ENCODE measurements around the gene TCF3.
"Not testable (repeated sequence)": the region's sequence is repeated elsewhere in the genome, so short reads cannot be mapped to it uniquely, and the experiment has no call there.

The TCF3 gene

GRCh38 chr19:1646659-1647453 is 5.6 kb downstream of the TCF3 start:
- Histone ChIP-seq H3K4me2 (peak overlapping the region; percentile 90 to 100 (median 97)), H4K20me1 (peaks cover 28 to 98% (median 85%) of the 10 kb centered on the region in 11 experiments; a peak in 21 of 22 replicates), H3K27me3 (no peaks in the 10 kb centered on the region), H3K9me3 (replicated peaks in 1 of 11) (no peaks in the 10 kb centered on the region), H3K9ac (peak overlapping the region; percentile 61 to 99 (median 98); a peak in 21 of 22 replicates), H3K4me3 (peak overlapping the region; percentile 34 to 91 (median 86)), H3K27ac (peak overlapping the region; percentile 26 to 100 (median 98); a peak in 19 of 22 replicates), H3K4me1 (peaks cover 68 to 91% (median 79%) of the 10 kb centered on the region in 10 experiments), H3K36me3 (peaks cover 21 to 73% (median 53%) of the 10 kb centered on the region in 11 experiments)
- TF ChIP-seq Cebpa-rat (IDR thresholded peaks at IDR 0.05) = no peak

GRCh38 chr19:1646149-1646548 is 6.3 kb downstream of the TCF3 start:
- H3K4me2 ChIP-seq = peak overlapping the region; percentile 90 to 100 (median 97)
- peak overlapping the region in 10 of 11 experiments; percentile 61 to 99 (median 98); a peak in 16 of 22 replicates for H3K9ac ChIP-seq
- peaks cover 27 to 100% (median 92%) of the 10 kb centered on the region in 11 experiments; a peak in 21 of 22 replicates for H4K20me1 ChIP-seq
- H3K4me3 ChIP-seq = peak overlapping the region in 8 of 10 experiments; percentile 17 to 91 (median 88); a peak in 10 of 20 replicates
- H3K27me3 ChIP-seq = no peaks in the 10 kb centered on the region
- peaks cover 28 to 81% (median 60%) of the 10 kb centered on the region in 11 experiments for H3K36me3 ChIP-seq
- peaks cover 71 to 91% (median 81%) of the 10 kb centered on the region in 10 experiments for H3K4me1 ChIP-seq
- H3K27ac ChIP-seq = peak overlapping the region in 9 of 11 experiments; percentile 65 to 100 (median 98); a peak in 18 of 22 replicates
- no peak for TF ChIP-seq Cebpa-rat (IDR thresholded peaks at IDR 0.05)
- H3K9me3 ChIP-seq (replicated peaks in 1 of 11) = no peaks in the 10 kb centered on the region

- H3K27ac ChIP-seq = peak overlapping the region in 10 of 11 experiments; percentile 34 to 100 (median 98); a peak in 19 of 22 replicates
- H3K36me3 ChIP-seq = peaks cover 37 to 88% (median 68%) of the 10 kb centered on the region in 11 experiments
- peaks cover 67 to 85% (median 76%) of the 10 kb centered on the region in 10 experiments for H3K4me1 ChIP-seq
- H3K4me3 ChIP-seq = peak overlapping the region in 2 of 10 experiments; percentile 14 to 25; a peak in 3 of 20 replicates
- TF ChIP-seq Cebpa-rat (IDR thresholded peaks at IDR 0.05) = no peak
- H4K20me1 ChIP-seq = peaks cover 21 to 100% (median 93%) of the 10 kb centered on the region in 11 experiments; a peak in 21 of 22 replicates
- H3K27me3 ChIP-seq = no peaks in the 10 kb centered on the region
- peak overlapping the region in 10 of 11 experiments; percentile 40 to 99 (median 94); a peak in 15 of 22 replicates for H3K9ac ChIP-seq
- peak overlapping the region; percentile 90 to 100 (median 97) for H3K4me2 ChIP-seq
- no peaks in the 10 kb centered on the region for H3K9me3 ChIP-seq (replicated peaks in 1 of 11)
Measured at GRCh38 chr19:1645299-1645698, 7.1 kb downstream of the TCF3 start.

GRCh38 chr19:1644070-1644469 is 8.3 kb downstream of the TCF3 start:
- Histone ChIP-seq H3K4me1 (peaks cover 62 to 78% (median 66%) of the 10 kb centered on the region in 10 experiments), H3K9ac (peak overlapping the region in 7 of 11 experiments; percentile 12 to 99 (median 42); a peak in 5 of 22 replicates), H3K36me3 (peaks cover 49 to 88% (median 74%) of the 10 kb centered on the region in 11 experiments), H3K27ac (peak overlapping the region in 9 of 11 experiments; percentile 4 to 100 (median 98); a peak in 12 of 22 replicates), H4K20me1 (peaks cover 21 to 100% (median 93%) of the 10 kb centered on the region in 11 experiments; a peak in 21 of 22 replicates), H3K4me3 (no peak overlapping the region; a peak in 1 of 20 replicates), H3K27me3 (no peaks in the 10 kb centered on the region), H3K4me2 (peak overlapping the region; percentile 12 to 98 (median 95); a peak in 15 of 22 replicates), H3K9me3 (replicated peaks in 1 of 11) (no peaks in the 10 kb centered on the region)
- TF ChIP-seq Cebpa-rat (IDR thresholded peaks at IDR 0.05) = no peak

GRCh38 chr19:1640893-1641448 is 11.4 kb downstream of the TCF3 start:
- peaks cover 80 to 100% (median 99%) of the 10 kb centered on the region in 11 experiments for H3K36me3 ChIP-seq
- not testable (repeated sequence) for H3K27me3 ChIP-seq; H3K9me3 ChIP-seq (replicated peaks in 1 of 11); H3K4me2 ChIP-seq; H3K4me3 ChIP-seq
- peak overlapping the region in 1 of 11 experiments; percentile 5; a peak in 1 of 22 replicates for H3K9ac ChIP-seq
- H3K4me1 ChIP-seq = peaks cover 31 to 47% (median 36%) of the 10 kb centered on the region in 10 experiments
- peaks cover 49 to 100% (median 99%) of the 10 kb centered on the region in 11 experiments; a peak in 21 of 22 replicates for H4K20me1 ChIP-seq
- H3K27ac ChIP-seq = peak overlapping the region in 1 of 11 experiments; percentile 34; a peak in 2 of 22 replicates

GRCh38 chr19:1636325-1637236 is 15.8 kb downstream of the TCF3 start:
- no peak for TF ChIP-seq Cebpa-rat (IDR thresholded peaks at IDR 0.05)
- H3K4me3 ChIP-seq = no peak overlapping the region
- H4K20me1 ChIP-seq = peaks cover 71 to 100% (median 100%) of the 10 kb centered on the region in 11 experiments
- peak overlapping the region in 4 of 11 experiments; percentile 3 to 45 (median 22); a peak in 5 of 22 replicates for H3K27ac ChIP-seq
- no peaks in the 10 kb centered on the region for H3K27me3 ChIP-seq
- peaks cover 0 to 18% (median 6%) of the 10 kb centered on the region in 10 experiments; a peak in 10 of 20 replicates for H3K4me1 ChIP-seq
- H3K4me2 ChIP-seq = no peak overlapping the region
- H3K36me3 ChIP-seq = peaks cover 98 to 100% (median 100%) of the 10 kb centered on the region in 11 experiments
- peak overlapping the region in 5 of 11 experiments; percentile 6 to 29 (median 15); a peak in 4 of 22 replicates for H3K9ac ChIP-seq
- peaks cover 0 to 6% (median 0%) of the 10 kb centered on the region in 11 experiments; a peak in 6 of 22 replicates for H3K9me3 ChIP-seq (replicated peaks in 1 of 11)

GRCh38 chr19:1634938-1635243 is 17.5 kb downstream of the TCF3 start:
- TF ChIP-seq Cebpa-rat (IDR thresholded peaks at IDR 0.05) = no peak
- peaks cover 0 to 6% (median 0%) of the 10 kb centered on the region in 11 experiments; a peak in 6 of 22 replicates for H3K9me3 ChIP-seq (replicated peaks in 1 of 11)
- H3K27me3 ChIP-seq = no peaks in the 10 kb centered on the region
- no peak overlapping the region for H3K4me3 ChIP-seq
- no peak overlapping the region for H3K9ac ChIP-seq
- peaks cover 0 to 25% (median 10%) of the 10 kb centered on the region in 10 experiments; a peak in 10 of 20 replicates for H3K4me1 ChIP-seq
- no peak overlapping the region for H3K4me2 ChIP-seq
- no peak overlapping the region for H3K27ac ChIP-seq
- peaks cover 78 to 100% (median 100%) of the 10 kb centered on the region in 11 experiments for H4K20me1 ChIP-seq
- peaks cover 98 to 100% (median 100%) of the 10 kb centered on the region in 11 experiments for H3K36me3 ChIP-seq
